Karpas-422 (cell line): ENCODE results near the gene DTNA. TPM values are rescaled to one million over a fixed set of nuclear protein-coding genes. Genes with fewer than 3 reads are reported as not detected.

Source experiments
- DNase-seq: peaks from one replicate; pipeline ENCODE4 v3.0.0-alpha.2; 2015
- H2AFZ ChIP-seq: fragments of 200-600 bp; sonication (generic); 2 replicates; pipeline ENCODE4 v1.6.1; 2014; ENCODE audit warnings: antibody characterized with exemption, low read length, mixed read lengths
- H3K27ac ChIP-seq: fragments of 200-600 bp; sonication (generic); 2 replicates; pipeline ENCODE4 v1.5.1; 2014; ENCODE audit warnings: mild to moderate bottlenecking, low read length, moderate library complexity
- H3K27me3 ChIP-seq: fragments of 200-600 bp; sonication (generic); 2 replicates; pipeline ENCODE4 v1.6.1; 2014; ENCODE audit warnings: low read length, mixed read lengths
- H3K36me3 ChIP-seq: fragments of 200-600 bp; sonication (generic); 2 replicates; pipeline ENCODE4 v1.6.1; 2014; ENCODE audit warnings: low read length, mixed read lengths; ENCODE audit not compliant: insufficient read depth
- H3K4me1 ChIP-seq: fragments of 200-600 bp; sonication (generic); 2 replicates; pipeline ENCODE4 v1.6.1; 2014; ENCODE audit warnings: mild to moderate bottlenecking, low read length, mixed read lengths
- H3K4me2 ChIP-seq: fragments of 200-600 bp; sonication (generic); 2 replicates; pipeline ENCODE4 v1.6.1; 2014; ENCODE audit warnings: low read length, low read depth, mild to moderate bottlenecking; ENCODE audit not compliant: poor library complexity, severe bottlenecking
- H3K4me3 ChIP-seq: fragments of 200-600 bp; sonication (generic); 2 replicates; pipeline ENCODE4 v1.5.1; 2014; ENCODE audit warnings: mild to moderate bottlenecking, antibody characterized with exemption, low read length, mixed read lengths
- H3K79me2 ChIP-seq: fragments of 200-600 bp; sonication (generic); 2 replicates; pipeline ENCODE4 v1.6.1; 2014; ENCODE audit warnings: mild to moderate bottlenecking, low read length, mixed read lengths
- H3K9ac ChIP-seq: fragments of 200-600 bp; sonication (generic); 2 replicates; pipeline ENCODE4 v1.6.0; 2014; ENCODE audit warnings: low read length
- H3K9me2 ChIP-seq: fragments of 200-600 bp; sonication (generic), shearing (Covaris generic); replicated peaks from 2 replicates; pipeline ENCODE4 v1.6.0; 2014; ENCODE audit warnings: mild to moderate bottlenecking, low read length, moderate library complexity; ENCODE audit not compliant: insufficient read depth
- H3K9me3 ChIP-seq: fragments of 300-700, 200-600 bp; sonication (generic); 2 replicates; pipeline ENCODE4 v1.6.1; 2014; ENCODE audit warnings: low read length, mixed read lengths
- H4K20me1 ChIP-seq: fragments of 200-600 bp; sonication (generic); 2 replicates; pipeline ENCODE4 v1.6.1; 2014; ENCODE audit warnings: mild to moderate bottlenecking, antibody characterized with exemption, low read length, low read depth; ENCODE audit not compliant: insufficient read depth
- total RNA-seq: library from RNA; depleted of rRNA; stranded (reverse); fragments of >200 nt; shearing (Covaris generic); gene quantifications from 2 replicates; pipeline ENCODE4 v1.2.3, GENCODE V29; 2014; ENCODE audit warnings: low replicate concordance

The DTNA gene
- total RNA-seq, 1 experiment from 2014 or later, result not detected

DNA sequence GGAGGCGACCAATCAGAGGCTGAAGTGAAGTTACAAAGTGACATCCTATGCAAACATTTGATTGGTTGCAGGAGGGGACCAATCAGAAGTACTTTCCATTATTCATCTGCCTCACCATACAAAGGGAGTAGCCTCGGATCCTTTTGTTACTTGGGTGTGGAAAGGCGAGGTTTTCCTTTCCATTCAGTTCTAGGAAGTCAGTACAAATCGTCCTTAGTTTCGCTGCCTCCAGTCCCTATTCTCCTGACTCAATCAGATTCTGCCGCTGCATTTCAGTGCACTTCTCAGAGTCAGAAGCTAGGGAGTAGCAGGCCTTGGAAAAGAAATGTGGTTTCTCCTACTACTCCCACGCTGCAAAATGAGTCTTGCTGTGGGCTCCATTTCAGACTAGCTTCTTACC, 149.4 kb downstream of the DTNA start:
- no peaks in the 10 kb centered on the region for H3K27me3 ChIP-seq
- H3K79me2 ChIP-seq, result no peaks in the 10 kb centered on the region
- no peaks in the 10 kb centered on the region for H4K20me1 ChIP-seq
- no peak for DNase-seq
- H3K36me3 ChIP-seq, result no peaks in the 10 kb centered on the region
- no peak overlapping the region for H3K4me3 ChIP-seq
- no peaks in the 10 kb centered on the region for H3K9me3 ChIP-seq
- peaks cover 5% of the 10 kb centered on the region for H3K4me1 ChIP-seq
- no peak overlapping the region for H3K9ac ChIP-seq
- H3K27ac ChIP-seq, result no peak overlapping the region
- no peak overlapping the region for H2AFZ ChIP-seq
- H3K9me2 ChIP-seq, result no peaks in the 10 kb centered on the region
- H3K4me2 ChIP-seq, result no peak overlapping the region

- no peaks in the 10 kb centered on the region for H3K9me2 ChIP-seq
- no peak for DNase-seq
- H3K79me2 ChIP-seq, result no peaks in the 10 kb centered on the region
- H4K20me1 ChIP-seq, result no peaks in the 10 kb centered on the region
- no peak overlapping the region for H3K9ac ChIP-seq
- H3K36me3 ChIP-seq, result no peaks in the 10 kb centered on the region
- no peak overlapping the region for H2AFZ ChIP-seq
- H3K4me2 ChIP-seq, result no peak overlapping the region
- no peak overlapping the region for H3K27ac ChIP-seq
- H3K27me3 ChIP-seq, result no peaks in the 10 kb centered on the region
- H3K4me3 ChIP-seq, result no peak overlapping the region
- peaks cover 16% of the 10 kb centered on the region for H3K4me1 ChIP-seq
- no peaks in the 10 kb centered on the region for H3K9me3 ChIP-seq
Observed at GRCh38 chr18:34862561-34862960, 152.5 kb downstream of the DTNA start.

GRCh38 chr18:34863702-34864101, 153.6 kb downstream of the DTNA start:
- Histone ChIP-seq H3K27me3 (no peaks in the 10 kb centered on the region), H3K4me2 (no peak overlapping the region), H2AFZ (no peak overlapping the region), H3K27ac (no peak overlapping the region), H3K9me2 (no peaks in the 10 kb centered on the region), H3K4me1 (peaks cover 27% of the 10 kb centered on the region), H3K9ac (no peak overlapping the region), H3K9me3 (no peaks in the 10 kb centered on the region), H3K79me2 (no peaks in the 10 kb centered on the region), H3K4me3 (no peak overlapping the region), H3K36me3 (no peaks in the 10 kb centered on the region), H4K20me1 (no peaks in the 10 kb centered on the region)
- DNase-seq, result no peak

DNA sequence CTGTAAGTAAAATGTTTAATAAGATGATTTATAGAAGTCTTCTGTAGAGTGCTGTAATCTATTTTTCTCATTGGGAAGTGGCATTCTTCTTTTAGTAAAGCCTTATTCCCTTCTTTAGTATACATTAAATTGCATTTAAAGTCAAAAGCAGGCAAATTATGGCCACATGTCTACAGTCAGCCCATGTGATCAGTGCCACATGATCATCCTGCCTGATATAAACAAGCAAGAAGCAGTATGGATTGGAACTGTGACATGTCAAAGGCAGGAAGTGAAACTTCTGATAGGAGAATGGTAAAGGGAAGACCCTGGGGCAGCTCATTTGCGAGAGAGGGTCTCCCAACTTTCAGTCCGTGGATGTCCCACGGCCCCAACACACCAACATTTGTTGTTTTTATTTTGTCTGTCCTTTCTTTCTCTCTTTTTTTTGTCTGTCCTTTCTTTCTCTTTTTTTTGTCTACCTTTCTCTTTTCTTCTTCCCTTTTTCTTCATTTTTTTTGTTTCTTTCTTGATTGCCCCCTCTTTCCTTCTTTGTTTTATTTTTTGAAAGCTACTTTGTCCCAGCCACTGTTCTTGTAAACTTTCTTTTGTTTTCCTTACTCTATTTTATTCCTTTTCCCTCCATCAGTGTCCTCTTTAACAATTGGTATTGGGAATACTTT, 154.9 kb downstream of the DTNA start:
- H3K36me3 ChIP-seq, result no peaks in the 10 kb centered on the region
- H4K20me1 ChIP-seq, result no peaks in the 10 kb centered on the region
- no peak overlapping the region for H3K27ac ChIP-seq
- DNase-seq, result no peak
- no peaks in the 10 kb centered on the region for H3K27me3 ChIP-seq
- H3K4me3 ChIP-seq, result no peak overlapping the region
- no peak overlapping the region for H3K4me2 ChIP-seq
- no peaks in the 10 kb centered on the region for H3K79me2 ChIP-seq
- H3K4me1 ChIP-seq, result peaks cover 27% of the 10 kb centered on the region
- H3K9ac ChIP-seq, result no peak overlapping the region
- H3K9me2 ChIP-seq, result no peaks in the 10 kb centered on the region
- no peaks in the 10 kb centered on the region for H3K9me3 ChIP-seq
- H2AFZ ChIP-seq, result peak overlapping the region; percentile 24; the same call in 1 of the 2 replicates

DNA sequence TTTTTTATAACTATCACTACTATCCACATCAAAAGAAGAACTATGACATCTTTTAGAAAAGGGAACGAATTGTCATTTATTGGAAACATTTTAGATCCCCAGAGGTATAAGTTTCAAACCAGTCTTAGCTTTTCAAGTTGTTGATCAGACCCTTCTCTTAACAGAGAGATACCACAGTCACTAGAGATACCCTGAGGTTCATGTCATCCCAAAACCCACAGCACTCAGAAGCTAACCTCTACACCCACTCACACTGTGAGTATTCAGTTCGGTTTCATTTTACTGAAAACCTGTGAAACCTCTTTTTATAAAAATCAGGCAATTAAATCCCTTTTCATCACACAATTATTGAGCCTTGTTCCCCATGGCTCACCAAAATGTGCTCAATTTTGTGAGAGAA, 156.2 kb downstream of the DTNA start:
- no peaks in the 10 kb centered on the region for H3K27me3 ChIP-seq
- peak overlapping the region; percentile 85; the same call in 1 of the 2 replicates for H2AFZ ChIP-seq
- no peak for DNase-seq
- no peaks in the 10 kb centered on the region for H3K9me3 ChIP-seq
- no peak overlapping the region for H3K4me3 ChIP-seq
- H3K4me2 ChIP-seq, result no peak overlapping the region
- H3K9me2 ChIP-seq, result no peaks in the 10 kb centered on the region
- H3K4me1 ChIP-seq, result peaks cover 21% of the 10 kb centered on the region
- H3K27ac ChIP-seq, result no peak overlapping the region
- no peaks in the 10 kb centered on the region for H4K20me1 ChIP-seq
- H3K79me2 ChIP-seq, result no peaks in the 10 kb centered on the region
- no peak overlapping the region for H3K9ac ChIP-seq
- no peaks in the 10 kb centered on the region for H3K36me3 ChIP-seq

DNA sequence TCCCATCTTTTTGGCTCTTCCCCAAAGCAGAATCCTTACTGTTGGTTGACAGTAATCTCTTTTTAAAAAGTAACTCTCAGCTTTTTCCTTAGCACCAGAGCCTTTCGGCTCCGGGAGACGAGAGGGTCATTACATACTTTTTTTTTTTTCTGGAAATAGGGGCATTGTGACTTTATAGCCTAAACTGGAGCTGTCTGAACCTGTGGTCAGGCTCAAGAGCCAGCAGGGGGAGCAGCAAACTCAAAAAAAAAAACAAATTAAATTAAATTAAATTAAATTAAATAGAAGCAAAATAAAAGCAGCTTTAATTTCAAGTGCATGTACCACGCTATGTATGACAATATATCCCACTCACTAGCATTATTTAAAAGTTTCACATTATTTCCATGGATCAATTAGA, 156.6 kb downstream of the DTNA start:
- DNase-seq, result peak; percentile 60
- H3K4me3 ChIP-seq, result no peak overlapping the region
- H3K9ac ChIP-seq, result no peak overlapping the region
- peaks cover 21% of the 10 kb centered on the region for H3K4me1 ChIP-seq
- H3K27ac ChIP-seq, result no peak overlapping the region
- no peaks in the 10 kb centered on the region for H3K9me3 ChIP-seq
- H3K27me3 ChIP-seq, result no peaks in the 10 kb centered on the region
- H3K79me2 ChIP-seq, result no peaks in the 10 kb centered on the region
- H3K36me3 ChIP-seq, result no peaks in the 10 kb centered on the region
- H3K9me2 ChIP-seq, result no peaks in the 10 kb centered on the region
- no peaks in the 10 kb centered on the region for H4K20me1 ChIP-seq
- H2AFZ ChIP-seq, result peak overlapping the region; percentile 85; the same call in 1 of the 2 replicates
- peak overlapping the region; percentile 36 for H3K4me2 ChIP-seq

DNA sequence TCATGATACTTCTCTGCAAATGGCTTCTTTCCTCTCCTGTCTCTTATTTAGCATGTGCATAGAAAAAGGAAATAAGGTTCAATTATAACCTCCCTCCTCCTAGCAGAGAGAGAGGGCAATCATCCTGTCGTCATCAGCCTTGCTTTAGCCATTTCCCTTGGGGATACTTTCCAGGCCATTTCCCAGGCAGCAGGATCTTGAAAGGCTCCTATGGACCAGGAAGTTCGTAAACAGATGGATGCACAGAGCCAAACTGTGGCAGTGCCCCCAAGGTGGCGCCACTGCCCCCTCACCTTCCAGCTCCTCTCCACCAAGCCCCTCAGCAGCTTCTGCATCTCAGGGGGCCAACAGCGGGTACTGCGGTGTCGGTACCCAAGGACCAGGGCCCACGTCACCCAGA, 157.4 kb downstream of the DTNA start:
- no peak overlapping the region for H3K27ac ChIP-seq
- peak; percentile 72 for DNase-seq
- no peaks in the 10 kb centered on the region for H4K20me1 ChIP-seq
- H3K79me2 ChIP-seq, result no peaks in the 10 kb centered on the region
- H3K9me2 ChIP-seq, result no peaks in the 10 kb centered on the region
- H3K36me3 ChIP-seq, result no peaks in the 10 kb centered on the region
- peak overlapping the region; percentile 6; the same call in 1 of the 2 replicates for H3K4me3 ChIP-seq
- peaks cover 21% of the 10 kb centered on the region for H3K4me1 ChIP-seq
- H2AFZ ChIP-seq, result 0 out of 2 replicates have a peak overlapping the region, but pooled peaks have one; percentile 9
- no peaks in the 10 kb centered on the region for H3K9me3 ChIP-seq
- peak overlapping the region; percentile 14 for H3K9ac ChIP-seq
- no peaks in the 10 kb centered on the region for H3K27me3 ChIP-seq
- H3K4me2 ChIP-seq, result peak overlapping the region; percentile 36

DNA sequence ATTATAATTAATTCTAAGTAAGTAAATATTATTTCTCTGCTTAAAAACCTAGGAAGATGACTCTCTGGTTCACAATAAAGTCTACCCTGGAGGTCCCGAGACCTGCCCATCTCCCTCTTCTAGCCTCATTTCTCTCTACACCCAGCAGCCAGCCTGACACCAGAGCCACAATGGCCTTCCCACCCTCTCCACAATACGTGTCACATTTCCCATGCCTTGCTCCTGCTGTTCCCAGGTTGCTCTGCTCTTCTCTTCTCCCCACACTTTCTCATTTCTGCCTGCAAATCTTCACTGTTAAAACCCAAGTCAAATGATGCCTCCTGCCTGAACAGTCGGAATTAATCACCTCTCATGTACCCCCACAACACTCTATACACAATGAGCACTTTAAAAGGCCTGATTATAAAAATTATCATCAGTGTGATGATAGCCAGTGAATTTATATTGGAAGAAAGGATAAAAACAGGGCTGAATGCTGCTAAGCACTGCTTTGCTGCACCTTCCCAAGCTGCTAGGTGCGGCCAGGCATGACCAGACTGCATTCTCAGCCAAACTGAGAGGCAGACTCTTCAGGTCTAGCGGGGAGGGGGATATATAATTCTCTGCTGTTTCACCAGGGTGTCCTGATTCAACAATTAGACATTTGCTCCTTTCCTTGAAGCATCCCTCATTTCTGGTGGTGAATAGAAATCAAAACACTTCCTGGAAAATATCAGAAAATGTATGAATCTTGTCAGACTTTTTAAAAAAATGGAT, 160.6 kb downstream of the DTNA start:
- DNase-seq, result no peak
- no peaks in the 10 kb centered on the region for H3K9me2 ChIP-seq
- H3K27me3 ChIP-seq, result no peaks in the 10 kb centered on the region
- H3K4me2 ChIP-seq, result no peak overlapping the region
- no peaks in the 10 kb centered on the region for H4K20me1 ChIP-seq
- peaks cover 17% of the 10 kb centered on the region for H3K4me1 ChIP-seq
- no peak overlapping the region for H3K27ac ChIP-seq
- H2AFZ ChIP-seq, result no peak overlapping the region
- no peaks in the 10 kb centered on the region for H3K79me2 ChIP-seq
- H3K36me3 ChIP-seq, result no peaks in the 10 kb centered on the region
- H3K4me3 ChIP-seq, result no peak overlapping the region
- no peak overlapping the region for H3K9ac ChIP-seq
- H3K9me3 ChIP-seq, result no peaks in the 10 kb centered on the region
